AG10803 (cell line): ENCODE data around the gene ARMC8.

Experiments used
- DNase-seq: peaks from one replicate; pipeline ENCODE4 v3.0.0; 2010; ENCODE audit warnings: low read depth
- H3K4me3 ChIP-seq: 2 replicates; pipeline ENCODE4 v1.5.1; 2011; ENCODE audit warnings: mild to moderate bottlenecking, low read length, control low read depth
- CTCF ChIP-seq: conservative IDR thresholded peaks from 2 replicates; pipeline ENCODE4 v1.5.1; 2011; ENCODE audit warnings: mild to moderate bottlenecking, low read length, control low read depth, inconsistent platforms

Gene ARMC8

GRCh38 chr3:138329127-138329983, 142.3 kb downstream of the ARMC8 start, which contains the start of gene NME9:
TSS of gene NME9 (minus strand) at chr3:138329851. CDS start at chr3:138329335, 516 bp downstream.
- TF ChIP-seq CTCF, result peak; percentile 65
- DNase-seq, result peak; percentile 58
- peak within 1 kb of the TSS; percentile 61 for H3K4me3 ChIP-seq

- no peak for DNase-seq
- H3K4me3 ChIP-seq, result peak overlapping the region; percentile 61
- TF ChIP-seq CTCF, result no peak
Measured at GRCh38 chr3:138329984-138330293, 142.8 kb downstream of the ARMC8 start.

- TF ChIP-seq CTCF, result peak; percentile 53
- no peak overlapping the region for H3K4me3 ChIP-seq
- peak; percentile 45 for DNase-seq
Measured at GRCh38 chr3:138331143-138331894, 144.2 kb downstream of the ARMC8 start.

GRCh38 chr3:138332472-138333073, 145.5 kb downstream of the ARMC8 start:
- peak; percentile 80 for TF ChIP-seq CTCF
- no peak overlapping the region for H3K4me3 ChIP-seq
- peak; percentile 60 for DNase-seq

- H3K4me3 ChIP-seq, result no peak overlapping the region
- no peak for TF ChIP-seq CTCF
- no peak for DNase-seq
Measured at GRCh38 chr3:138334608-138335007, 147.5 kb downstream of the ARMC8 start.

- no peak for TF ChIP-seq CTCF
- no peak for DNase-seq
- H3K4me3 ChIP-seq, result no peak overlapping the region
Measured at GRCh38 chr3:138336454-138336999, 149.4 kb downstream of the ARMC8 start.
